ENCODE data around the gene HOXB2. TPM values are rescaled to one million over a fixed set of nuclear protein-coding genes. Genes with fewer than 3 reads are reported as not detected.

HOXB2 gene
- total RNA-seq, 1 experiment from 2014 or later: 27.0 TPM

Other genes with a start within 250 kb of the HOXB2 start
- 2.6 TPM in 1 of 2 replicates, not detected in the other for gene SKAP1, start 114.9 kb downstream of the HOXB2 start, total RNA-seq (2014; rRNA removed; shearing (Covaris generic))
- not detected in 2 replicates for gene HOXB1, start 14.1 kb downstream of the HOXB2 start, total RNA-seq (2014; rRNA removed; shearing (Covaris generic))
- 5.1 and 6.3 TPM in 2 replicates for gene HOXB4, start 33.2 kb upstream of the HOXB2 start, total RNA-seq (2014; rRNA removed; shearing (Covaris generic))
- gene HOXB3, start 45.1 kb upstream of the HOXB2 start, total RNA-seq (2014; rRNA removed; shearing (Covaris generic)): 20.1 and 24.1 TPM in 2 replicates
- 2.0 and 2.4 TPM in 2 replicates for gene HOXB5, start 48.7 kb upstream of the HOXB2 start, total RNA-seq (2014; rRNA removed; shearing (Covaris generic))
- gene HOXB6, start 59.9 kb upstream of the HOXB2 start, total RNA-seq (2014; rRNA removed; shearing (Covaris generic)): 40.2 and 58.7 TPM in 2 replicates
- gene HOXB7, start 65.9 kb upstream of the HOXB2 start, total RNA-seq (2014; rRNA removed; shearing (Covaris generic)): 22.4 and 24.7 TPM in 2 replicates
- 34.8 and 56.0 TPM in 2 replicates for gene HOXB8, start 70.2 kb upstream of the HOXB2 start, total RNA-seq (2014; rRNA removed; shearing (Covaris generic))
- 6.2 and 8.3 TPM in 2 replicates for gene HOXB9, start 81.2 kb upstream of the HOXB2 start, total RNA-seq (2014; rRNA removed; shearing (Covaris generic))
- gene PRAC1, start 177.4 kb upstream of the HOXB2 start, total RNA-seq (2014; rRNA removed; shearing (Covaris generic)): not detected in 2 replicates
- gene PRAC2, start 178.1 kb upstream of the HOXB2 start, total RNA-seq (2014; rRNA removed; shearing (Covaris generic)): not detected in 2 replicates
- gene HOXB13, start 183.6 kb upstream of the HOXB2 start, total RNA-seq (2014; rRNA removed; shearing (Covaris generic)): 1.2 and 2.2 TPM in 2 replicates

All from A172 (cell line).